WTC11 (cell line): ENCODE data around the gene NINL.

ENCODE experiments used
- CBFB ChIP-seq: sonication (generic); formaldehyde crosslinking; IDR thresholded peaks from 2 replicates; pipeline ENCODE4 v1.8.1; 2022; ENCODE audit warnings: mild to moderate bottlenecking, low read depth, missing genetic modification reagents
- ELF4 ChIP-seq: sonication (generic); formaldehyde crosslinking; IDR thresholded peaks from 2 replicates; pipeline ENCODE4 v1.8.1; 2022; ENCODE audit warnings: low read depth, mild to moderate bottlenecking, moderate library complexity, missing genetic modification reagents
- GABPB1 ChIP-seq: sonication (generic); formaldehyde crosslinking; IDR thresholded peaks from 2 replicates; pipeline ENCODE4 v1.8.1; 2023; ENCODE audit warnings: mild to moderate bottlenecking, missing genetic modification reagents
- NR2C2 ChIP-seq: sonication (generic); formaldehyde crosslinking; IDR thresholded peaks from 2 replicates; pipeline ENCODE4 v1.8.0; 2022; ENCODE audit warnings: mild to moderate bottlenecking, missing genetic modification reagents
- NR3C1 ChIP-seq: sonication (generic); formaldehyde crosslinking; conservative IDR thresholded peaks from 2 replicates; pipeline ENCODE4 v1.8.1; 2023; ENCODE audit warnings: low read depth, mild to moderate bottlenecking, missing genetic modification reagents
- TCF7 ChIP-seq: sonication (generic); formaldehyde crosslinking; IDR thresholded peaks from 2 replicates; pipeline ENCODE4 v1.8.0; 2022; ENCODE audit warnings: mild to moderate bottlenecking, low read depth, missing genetic modification reagents, moderate library complexity
- ZNF317 ChIP-seq: sonication (generic); formaldehyde crosslinking; IDR thresholded peaks from 2 replicates; pipeline ENCODE4 v1.8.1; 2023; ENCODE audit warnings: low read depth, mild to moderate bottlenecking, moderate library complexity, missing genetic modification reagents, borderline replicate concordance
- ZNF396 ChIP-seq: fragments of 250-450 bp; sonication (Bioruptor Pico); IDR thresholded peaks from 2 replicates; pipeline ENCODE4 v1.8.0; 2021; ENCODE audit warnings: mild to moderate bottlenecking, moderate library complexity, borderline replicate concordance
- TF ChIP-seq, protein P1 (sequence below): fragments of 200-600 bp; IDR thresholded peaks from 2 replicates; pipeline ENCODE4 v1.8.0; 2022; ENCODE audit warnings: antibody characterized with exemption
- TF ChIP-seq, protein P2 (sequence below): sonication (generic); formaldehyde crosslinking; IDR thresholded peaks from 2 replicates; pipeline ENCODE4 v1.8.0; 2022; ENCODE audit warnings: mild to moderate bottlenecking, missing genetic modification reagents
- TF ChIP-seq, protein P3 (sequence below): sonication (generic); formaldehyde crosslinking; IDR thresholded peaks from 2 replicates; pipeline ENCODE4 v1.8.1; 2022; ENCODE audit warnings: low read depth, mild to moderate bottlenecking, moderate library complexity, missing genetic modification reagents, borderline replicate concordance
- TF ChIP-seq, protein P4 (sequence below): sonication (generic); formaldehyde crosslinking; IDR thresholded peaks from 2 replicates; pipeline ENCODE4 v1.8.1; 2023; ENCODE audit warnings: mild to moderate bottlenecking, missing genetic modification reagents, moderate library complexity
- TF ChIP-seq, protein P5 (sequence below): sonication (generic); formaldehyde crosslinking; IDR thresholded peaks from 2 replicates; pipeline ENCODE4 v1.8.1; 2023; ENCODE audit warnings: mild to moderate bottlenecking, missing genetic modification reagents

DNA sequence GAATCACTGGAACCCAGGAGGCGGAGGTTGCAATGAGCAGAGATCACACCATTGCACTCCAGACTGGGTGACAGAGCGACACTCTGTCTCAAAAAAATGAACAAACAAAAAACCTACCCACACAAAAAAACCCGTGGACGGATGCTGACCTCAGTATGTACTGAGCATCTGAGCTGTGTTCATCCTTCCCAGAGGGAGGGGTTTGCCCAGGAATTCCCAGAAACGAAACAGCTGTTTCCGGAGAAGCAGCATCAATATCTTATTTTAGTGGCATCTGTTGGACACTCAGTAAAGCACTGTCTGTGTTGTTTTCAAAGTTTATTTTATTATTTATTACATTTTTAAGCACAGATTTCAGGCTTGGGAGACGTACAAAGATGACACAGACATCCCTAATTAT lies 19.8 kb upstream of the NINL start:
- TF ChIP-seq NR2C2 (no peak), GABPB1 (CRISPR knock-in tag) (no peak), ELF4 (CRISPR knock-in tag) (no peak), ZNF396 (CRISPR knock-in tag) (no peak), CBFB (CRISPR knock-in tag) (no peak), TCF7 (no peak), ZNF317 (CRISPR knock-in tag) (no peak), NR3C1 (CRISPR knock-in tag) (no peak)
- TF ChIP-seq, protein P1, sequence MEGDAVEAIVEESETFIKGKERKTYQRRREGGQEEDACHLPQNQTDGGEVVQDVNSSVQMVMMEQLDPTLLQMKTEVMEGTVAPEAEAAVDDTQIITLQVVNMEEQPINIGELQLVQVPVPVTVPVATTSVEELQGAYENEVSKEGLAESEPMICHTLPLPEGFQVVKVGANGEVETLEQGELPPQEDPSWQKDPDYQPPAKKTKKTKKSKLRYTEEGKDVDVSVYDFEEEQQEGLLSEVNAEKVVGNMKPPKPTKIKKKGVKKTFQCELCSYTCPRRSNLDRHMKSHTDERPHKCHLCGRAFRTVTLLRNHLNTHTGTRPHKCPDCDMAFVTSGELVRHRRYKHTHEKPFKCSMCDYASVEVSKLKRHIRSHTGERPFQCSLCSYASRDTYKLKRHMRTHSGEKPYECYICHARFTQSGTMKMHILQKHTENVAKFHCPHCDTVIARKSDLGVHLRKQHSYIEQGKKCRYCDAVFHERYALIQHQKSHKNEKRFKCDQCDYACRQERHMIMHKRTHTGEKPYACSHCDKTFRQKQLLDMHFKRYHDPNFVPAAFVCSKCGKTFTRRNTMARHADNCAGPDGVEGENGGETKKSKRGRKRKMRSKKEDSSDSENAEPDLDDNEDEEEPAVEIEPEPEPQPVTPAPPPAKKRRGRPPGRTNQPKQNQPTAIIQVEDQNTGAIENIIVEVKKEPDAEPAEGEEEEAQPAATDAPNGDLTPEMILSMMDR: no peak
- TF ChIP-seq, protein P2, sequence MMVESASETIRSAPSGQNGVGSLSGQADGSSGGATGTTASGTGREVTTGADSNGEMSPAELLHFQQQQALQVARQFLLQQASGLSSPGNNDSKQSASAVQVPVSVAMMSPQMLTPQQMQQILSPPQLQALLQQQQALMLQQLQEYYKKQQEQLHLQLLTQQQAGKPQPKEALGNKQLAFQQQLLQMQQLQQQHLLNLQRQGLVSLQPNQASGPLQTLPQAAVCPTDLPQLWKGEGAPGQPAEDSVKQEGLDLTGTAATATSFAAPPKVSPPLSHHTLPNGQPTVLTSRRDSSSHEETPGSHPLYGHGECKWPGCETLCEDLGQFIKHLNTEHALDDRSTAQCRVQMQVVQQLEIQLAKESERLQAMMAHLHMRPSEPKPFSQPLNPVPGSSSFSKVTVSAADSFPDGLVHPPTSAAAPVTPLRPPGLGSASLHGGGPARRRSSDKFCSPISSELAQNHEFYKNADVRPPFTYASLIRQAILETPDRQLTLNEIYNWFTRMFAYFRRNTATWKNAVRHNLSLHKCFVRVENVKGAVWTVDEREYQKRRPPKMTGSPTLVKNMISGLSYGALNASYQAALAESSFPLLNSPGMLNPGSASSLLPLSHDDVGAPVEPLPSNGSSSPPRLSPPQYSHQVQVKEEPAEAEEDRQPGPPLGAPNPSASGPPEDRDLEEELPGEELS: no peak
- TF ChIP-seq, protein P3, sequence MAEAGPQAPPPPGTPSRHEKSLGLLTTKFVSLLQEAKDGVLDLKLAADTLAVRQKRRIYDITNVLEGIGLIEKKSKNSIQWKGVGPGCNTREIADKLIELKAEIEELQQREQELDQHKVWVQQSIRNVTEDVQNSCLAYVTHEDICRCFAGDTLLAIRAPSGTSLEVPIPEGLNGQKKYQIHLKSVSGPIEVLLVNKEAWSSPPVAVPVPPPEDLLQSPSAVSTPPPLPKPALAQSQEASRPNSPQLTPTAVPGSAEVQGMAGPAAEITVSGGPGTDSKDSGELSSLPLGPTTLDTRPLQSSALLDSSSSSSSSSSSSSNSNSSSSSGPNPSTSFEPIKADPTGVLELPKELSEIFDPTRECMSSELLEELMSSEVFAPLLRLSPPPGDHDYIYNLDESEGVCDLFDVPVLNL (CRISPR knock-in tag): no peak
- TF ChIP-seq, protein P4, sequence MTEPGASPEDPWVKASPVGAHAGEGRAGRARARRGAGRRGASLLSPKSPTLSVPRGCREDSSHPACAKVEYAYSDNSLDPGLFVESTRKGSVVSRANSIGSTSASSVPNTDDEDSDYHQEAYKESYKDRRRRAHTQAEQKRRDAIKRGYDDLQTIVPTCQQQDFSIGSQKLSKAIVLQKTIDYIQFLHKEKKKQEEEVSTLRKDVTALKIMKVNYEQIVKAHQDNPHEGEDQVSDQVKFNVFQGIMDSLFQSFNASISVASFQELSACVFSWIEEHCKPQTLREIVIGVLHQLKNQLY (CRISPR knock-in tag): no peak
- TF ChIP-seq, protein P5, sequence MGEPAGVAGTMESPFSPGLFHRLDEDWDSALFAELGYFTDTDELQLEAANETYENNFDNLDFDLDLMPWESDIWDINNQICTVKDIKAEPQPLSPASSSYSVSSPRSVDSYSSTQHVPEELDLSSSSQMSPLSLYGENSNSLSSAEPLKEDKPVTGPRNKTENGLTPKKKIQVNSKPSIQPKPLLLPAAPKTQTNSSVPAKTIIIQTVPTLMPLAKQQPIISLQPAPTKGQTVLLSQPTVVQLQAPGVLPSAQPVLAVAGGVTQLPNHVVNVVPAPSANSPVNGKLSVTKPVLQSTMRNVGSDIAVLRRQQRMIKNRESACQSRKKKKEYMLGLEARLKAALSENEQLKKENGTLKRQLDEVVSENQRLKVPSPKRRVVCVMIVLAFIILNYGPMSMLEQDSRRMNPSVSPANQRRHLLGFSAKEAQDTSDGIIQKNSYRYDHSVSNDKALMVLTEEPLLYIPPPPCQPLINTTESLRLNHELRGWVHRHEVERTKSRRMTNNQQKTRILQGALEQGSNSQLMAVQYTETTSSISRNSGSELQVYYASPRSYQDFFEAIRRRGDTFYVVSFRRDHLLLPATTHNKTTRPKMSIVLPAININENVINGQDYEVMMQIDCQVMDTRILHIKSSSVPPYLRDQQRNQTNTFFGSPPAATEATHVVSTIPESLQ (CRISPR knock-in tag): no peak
